Measurements from ENCODE around the gene MMRN2. TPM values are rescaled to one million over a fixed set of nuclear protein-coding genes. Genes with fewer than 3 reads are reported as not detected.
"Not testable (repeated sequence)": the region's sequence is repeated elsewhere in the genome, so short reads cannot be mapped to it uniquely, and the experiment has no call there.

The MMRN2 gene
- total RNA-seq, 4 donors from 2014 or later: 27.6 to 81.2 (median 61.9) TPM

GRCh38 chr10:86936661-86937501 lies 20.5 kb downstream of the MMRN2 start:
- Histone ChIP-seq H3K36me3 (peaks cover 0 to 22% (median 0%) of the 10 kb centered on the region in 3 donors), H3K27me3 (no peaks in the 10 kb centered on the region), H3K4me1 (peaks cover 0 to 9% (median 0%) of the 10 kb centered on the region in 4 donors), H3K9me3 (no peaks in the 10 kb centered on the region), H3K4me3 (no peak overlapping the region), H3K27ac (no peak overlapping the region)
- no peak for DNase-seq (ENCODE audit: low spot score in 2 of 2)
- no peak for TF ChIP-seq CTCF (IDR thresholded peaks at IDR 0.05)
- TF ChIP-seq EP300 (IDR thresholded peaks at IDR 0.05): no peak
- no peak for TF ChIP-seq POLR2A (IDR thresholded peaks at IDR 0.05)
- WGBS, 2 donors: 71 to 86% methylated on average over 13 of the region's 13 CpGs

DNA sequence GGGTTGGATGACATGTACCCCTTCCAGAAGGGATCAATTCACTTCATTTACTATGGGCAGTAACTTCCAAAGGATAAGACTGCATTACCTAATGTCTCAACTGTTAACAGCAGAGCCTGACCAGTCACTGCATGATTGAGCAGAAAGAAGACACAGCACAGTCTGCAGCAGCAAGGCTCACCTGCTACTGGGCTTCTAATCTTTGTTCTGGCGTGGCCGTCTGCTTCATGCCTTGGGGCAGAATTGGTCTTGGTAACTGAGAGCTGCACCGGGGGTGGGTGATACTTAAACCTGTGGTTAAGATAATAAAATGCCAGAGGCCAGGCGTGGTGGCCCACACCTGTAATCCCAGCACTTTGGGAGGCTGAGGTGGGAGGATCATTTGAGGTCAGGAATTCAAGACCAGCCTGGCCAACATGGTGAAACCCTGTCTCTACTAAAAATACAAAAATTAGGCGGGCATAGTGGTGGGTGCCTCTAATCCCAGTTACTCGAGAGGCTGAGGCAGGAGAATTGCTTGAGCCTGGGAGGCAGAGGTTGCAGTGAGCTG lies 23.2 kb downstream of the MMRN2 start:
- H3K27me3 ChIP-seq; DNase-seq (ENCODE audit: low spot score in 2 of 2); H3K4me1 ChIP-seq; H3K4me3 ChIP-seq; H3K27ac ChIP-seq; H3K9me3 ChIP-seq: not testable (repeated sequence)
- 88 to 94% methylated on average over 6 of the region's 6 CpGs for WGBS, 2 donors
- H3K36me3 ChIP-seq: peaks cover 0 to 39% (median 0%) of the 10 kb centered on the region in 3 donors

- no peak for TF ChIP-seq CTCF (IDR thresholded peaks at IDR 0.05)
- TF ChIP-seq EP300 (IDR thresholded peaks at IDR 0.05): no peak
- TF ChIP-seq POLR2A (IDR thresholded peaks at IDR 0.05): no peak
- Histone ChIP-seq H3K27ac (peak overlapping the region in 1 of 4 donors; percentile 60), H3K4me1 (peaks cover 0 to 3% (median 0%) of the 10 kb centered on the region in 4 donors), H3K9me3 (no peaks in the 10 kb centered on the region), H3K27me3 (no peaks in the 10 kb centered on the region), H3K4me3 (no peak overlapping the region), H3K36me3 (peaks cover 0 to 53% (median 0%) of the 10 kb centered on the region in 3 donors)
- WGBS, 2 donors: 74 to 78% methylated on average over 2 of the region's 2 CpGs
- DNase-seq (ENCODE audit: low spot score in 2 of 2): no peak
These were observed 24.7 kb downstream of the MMRN2 start for GRCh38 chr10:86932674-86933073.

- no peaks in the 10 kb centered on the region for H3K9me3 ChIP-seq
- H3K27ac ChIP-seq: peak overlapping the region in 1 of 4 donors; percentile 60
- peaks cover 0 to 6% (median 0%) of the 10 kb centered on the region in 4 donors for H3K4me1 ChIP-seq
- no peaks in the 10 kb centered on the region for H3K27me3 ChIP-seq
- no peak for DNase-seq (ENCODE audit: low spot score in 2 of 2)
- 54 to 65% methylated on average over 1 of the region's 1 CpG for WGBS, 2 donors
- H3K4me3 ChIP-seq: no peak overlapping the region
- TF ChIP-seq EP300 (IDR thresholded peaks at IDR 0.05) (peak in 1 of 2 donors; percentile 9), POLR2A (IDR thresholded peaks at IDR 0.05) (no peak), CTCF (IDR thresholded peaks at IDR 0.05) (no peak)
- H3K36me3 ChIP-seq: peaks cover 0 to 51% (median 0%) of the 10 kb centered on the region in 3 donors
These were observed 25.5 kb downstream of the MMRN2 start for GRCh38 chr10:86931872-86932271.

- TF ChIP-seq POLR2A (IDR thresholded peaks at IDR 0.05) (no peak), CTCF (IDR thresholded peaks at IDR 0.05) (no peak), EP300 (IDR thresholded peaks at IDR 0.05) (no peak)
- no peak overlapping the region for H3K4me3 ChIP-seq
- 77 to 78% methylated on average over 15 of the region's 15 CpGs for whole genome bisulfite sequencing, 2 donors
- no peak for DNase-seq (ENCODE audit: low spot score in 2 of 2)
- H3K4me1 ChIP-seq: peaks cover 0 to 4% (median 0%) of the 10 kb centered on the region in 4 donors
- no peaks in the 10 kb centered on the region for H3K9me3 ChIP-seq
- no peaks in the 10 kb centered on the region for H3K27me3 ChIP-seq
- H3K27ac ChIP-seq: no peak overlapping the region
- peaks cover 0 to 47% (median 0%) of the 10 kb centered on the region in 3 donors for H3K36me3 ChIP-seq
These were observed 27.7 kb downstream of the MMRN2 start for GRCh38 chr10:86929468-86930380.
